Hepatocyte (in vitro differentiated cells): ENCODE measurements around the gene PPP1R1B.

Experiments
- CTCF ChIP-seq: fragments of 200-600 bp; sonication (generic); IDR thresholded peaks from 2 replicates; pipeline ENCODE4 v1.5.1; 2016; ENCODE audit warnings: antibody characterized with exemption, mild to moderate bottlenecking; ENCODE audit not compliant: poor library complexity
- EZH2 ChIP-seq: fragments of 200-600 bp; sonication (generic); IDR thresholded peaks from 2 replicates; pipeline ENCODE4 v1.6.1; 2016; ENCODE audit warnings: antibody characterized with exemption, mild to moderate bottlenecking, borderline replicate concordance

DNA sequence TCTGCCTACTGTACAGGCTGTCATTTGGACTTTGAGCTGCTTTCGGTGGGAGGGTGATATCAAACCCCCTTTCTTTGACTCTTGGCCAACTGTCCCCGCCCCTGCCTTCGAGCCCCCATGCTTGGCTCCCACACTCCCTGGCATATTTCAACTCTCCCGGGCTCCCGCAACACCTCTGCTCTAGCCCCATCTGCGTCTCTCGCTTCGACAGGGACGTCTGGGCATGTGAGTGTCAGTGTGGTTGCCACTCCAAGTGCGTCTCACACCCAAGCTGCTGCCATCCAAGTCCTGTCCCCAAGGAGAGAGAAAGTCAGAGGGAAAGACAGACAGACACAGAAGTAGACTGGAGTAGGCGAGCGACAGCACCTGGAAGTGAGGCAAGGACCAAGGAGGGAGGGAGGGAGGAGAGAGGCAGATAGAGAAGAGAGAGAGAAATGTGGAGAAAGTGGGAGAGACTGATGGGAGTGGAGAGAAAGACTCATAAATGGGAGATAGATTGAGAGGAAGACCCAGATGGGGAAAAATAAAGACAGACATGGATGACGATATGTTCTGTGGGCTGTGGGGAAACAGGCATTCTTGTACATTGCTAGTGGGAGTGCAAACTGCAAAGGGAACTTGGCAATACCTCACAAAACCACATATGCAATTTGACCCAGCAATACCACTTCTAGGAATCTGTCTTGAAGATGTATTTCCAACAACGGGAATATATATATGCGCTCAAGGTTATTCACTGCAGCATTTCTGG lies 22.0 kb downstream of the PPP1R1B start:
- TF ChIP-seq CTCF (no peak), EZH2 (no peak)
